Osteoblast (primary cell): Measurements from ENCODE around the gene CDC42BPA. TPM values are rescaled to one million over a fixed set of nuclear protein-coding genes. Genes with fewer than 3 reads are reported as not detected.

ENCODE experiments used
- DNase-seq: peaks from one replicate; pipeline ENCODE4 v3.0.0; 2011; ENCODE audit warnings: low spot score, mixed read lengths; ENCODE audit not compliant: insufficient read length; ENCODE audit errors: missing footprints
- H2AFZ ChIP-seq: 2 replicates; pipeline ENCODE4 v1.6.0; 2011; ENCODE audit warnings: mild to moderate bottlenecking, low read length
- H3K27ac ChIP-seq: 2 replicates; pipeline ENCODE4 v1.5.1; 2011; ENCODE audit warnings: mild to moderate bottlenecking, low read depth, low read length, moderate library complexity
- H3K27me3 ChIP-seq: 2 replicates; pipeline ENCODE4 v1.6.0; 2012; ENCODE audit warnings: mild to moderate bottlenecking, control low read depth, inconsistent platforms, low read length, moderate library complexity; ENCODE audit not compliant: insufficient read depth
- H3K36me3 ChIP-seq: 2 replicates; pipeline ENCODE4 v1.5.1; 2011; ENCODE audit warnings: mild to moderate bottlenecking, low read length, control low read depth, moderate library complexity; ENCODE audit not compliant: insufficient read depth
- H3K4me1 ChIP-seq: 2 replicates; pipeline ENCODE4 v1.5.1; 2011; ENCODE audit warnings: mild to moderate bottlenecking, low read length, control low read depth, moderate library complexity; ENCODE audit not compliant: insufficient read depth
- H3K4me2 ChIP-seq: 2 replicates; pipeline ENCODE4 v1.6.0; 2011; ENCODE audit warnings: mild to moderate bottlenecking, low read length; ENCODE audit not compliant: insufficient read depth
- H3K4me3 ChIP-seq: fragments of 200-600 bp; sonication (generic); 3 replicates; pipeline ENCODE4 v1.5.1; 2012; ENCODE audit warnings: mild to moderate bottlenecking, low read length, inconsistent platforms; ENCODE audit not compliant: insufficient read depth
- H3K79me2 ChIP-seq: 2 replicates; pipeline ENCODE4 v1.6.0; 2012; ENCODE audit warnings: mild to moderate bottlenecking, low read length, control low read depth, inconsistent platforms; ENCODE audit not compliant: insufficient read depth
- H3K9me3 ChIP-seq: 2 replicates; pipeline ENCODE4 v1.5.1; 2011; ENCODE audit warnings: low read depth, low read length, control low read depth
- H4K20me1 ChIP-seq: 2 replicates; pipeline ENCODE4 v1.6.0; 2012; ENCODE audit warnings: mild to moderate bottlenecking, low read length, control low read depth; ENCODE audit not compliant: insufficient read depth
- total RNA-seq: library from RNA; depleted of rRNA; stranded (reverse); fragments of >200 nt; gene quantifications from 2 replicates; pipeline ENCODE4 v1.2.3, GENCODE V29; 2012
- TF ChIP-seq, protein P1 (sequence below): IDR thresholded peaks from 2 replicates; pipeline ENCODE4 v1.5.1; 2011; ENCODE audit warnings: mild to moderate bottlenecking, low read depth, low read length, moderate library complexity; ENCODE audit errors: extremely low read depth

Gene CDC42BPA
- total RNA-seq, 1 donor, result 77.8 TPM

DNA sequence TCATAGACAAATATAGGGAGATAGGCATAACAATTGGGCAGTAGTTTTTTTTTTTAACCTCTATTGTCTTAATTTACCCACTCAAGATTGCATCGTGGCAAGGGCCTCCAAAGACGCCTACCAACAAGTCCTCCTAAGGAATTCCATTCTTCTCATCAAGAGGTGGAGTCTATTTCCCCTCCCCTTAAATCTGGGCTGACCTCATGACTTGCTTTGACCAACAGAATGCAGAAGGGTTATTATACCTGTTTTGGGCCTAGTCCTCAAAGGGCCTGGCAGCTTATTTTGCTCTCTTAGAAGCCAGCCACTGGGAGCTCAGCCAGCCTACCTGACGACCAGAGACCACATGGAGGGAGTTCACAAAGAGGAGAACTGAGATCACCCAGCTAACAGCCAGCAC is 285.9 kb downstream of the CDC42BPA start:
- TF ChIP-seq, protein P1, sequence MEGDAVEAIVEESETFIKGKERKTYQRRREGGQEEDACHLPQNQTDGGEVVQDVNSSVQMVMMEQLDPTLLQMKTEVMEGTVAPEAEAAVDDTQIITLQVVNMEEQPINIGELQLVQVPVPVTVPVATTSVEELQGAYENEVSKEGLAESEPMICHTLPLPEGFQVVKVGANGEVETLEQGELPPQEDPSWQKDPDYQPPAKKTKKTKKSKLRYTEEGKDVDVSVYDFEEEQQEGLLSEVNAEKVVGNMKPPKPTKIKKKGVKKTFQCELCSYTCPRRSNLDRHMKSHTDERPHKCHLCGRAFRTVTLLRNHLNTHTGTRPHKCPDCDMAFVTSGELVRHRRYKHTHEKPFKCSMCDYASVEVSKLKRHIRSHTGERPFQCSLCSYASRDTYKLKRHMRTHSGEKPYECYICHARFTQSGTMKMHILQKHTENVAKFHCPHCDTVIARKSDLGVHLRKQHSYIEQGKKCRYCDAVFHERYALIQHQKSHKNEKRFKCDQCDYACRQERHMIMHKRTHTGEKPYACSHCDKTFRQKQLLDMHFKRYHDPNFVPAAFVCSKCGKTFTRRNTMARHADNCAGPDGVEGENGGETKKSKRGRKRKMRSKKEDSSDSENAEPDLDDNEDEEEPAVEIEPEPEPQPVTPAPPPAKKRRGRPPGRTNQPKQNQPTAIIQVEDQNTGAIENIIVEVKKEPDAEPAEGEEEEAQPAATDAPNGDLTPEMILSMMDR, result no peak
- H3K27me3 ChIP-seq, result no peaks in the 10 kb centered on the region
- no peak overlapping the region for H2AFZ ChIP-seq
- H3K27ac ChIP-seq, result no peak overlapping the region
- no peaks in the 10 kb centered on the region for H4K20me1 ChIP-seq
- H3K36me3 ChIP-seq, result peaks cover 40% of the 10 kb centered on the region
- no peaks in the 10 kb centered on the region for H3K9me3 ChIP-seq
- no peak overlapping the region for H3K4me2 ChIP-seq
- no peak overlapping the region for H3K4me3 ChIP-seq
- H3K4me1 ChIP-seq, result no peaks in the 10 kb centered on the region
- no peaks in the 10 kb centered on the region for H3K79me2 ChIP-seq
- no peak for DNase-seq

GRCh38 chr1:227016990-227017389 is 301.3 kb downstream of the CDC42BPA start:
- Histone ChIP-seq H3K27ac (no peak overlapping the region), H3K27me3 (no peaks in the 10 kb centered on the region), H2AFZ (no peak overlapping the region), H3K4me1 (no peaks in the 10 kb centered on the region), H3K79me2 (no peaks in the 10 kb centered on the region), H4K20me1 (no peaks in the 10 kb centered on the region), H3K9me3 (peaks cover 2% of the 10 kb centered on the region), H3K36me3 (peaks cover 22% of the 10 kb centered on the region), H3K4me3 (no peak overlapping the region), H3K4me2 (no peak overlapping the region)
- TF ChIP-seq, protein P1, result no peak
- no peak for DNase-seq

- H3K36me3 ChIP-seq, result peaks cover 1% of the 10 kb centered on the region
- no peaks in the 10 kb centered on the region for H3K4me1 ChIP-seq
- H3K27me3 ChIP-seq, result no peaks in the 10 kb centered on the region
- H3K79me2 ChIP-seq, result no peaks in the 10 kb centered on the region
- no peak overlapping the region for H3K27ac ChIP-seq
- no peaks in the 10 kb centered on the region for H3K9me3 ChIP-seq
- H2AFZ ChIP-seq, result no peak overlapping the region
- TF ChIP-seq, protein P1, result no peak
- DNase-seq, result no peak
- no peak overlapping the region for H3K4me3 ChIP-seq
- no peak overlapping the region for H3K4me2 ChIP-seq
- H4K20me1 ChIP-seq, result no peaks in the 10 kb centered on the region
Observed at GRCh38 chr1:227010645-227011044, 307.6 kb downstream of the CDC42BPA start.

DNA sequence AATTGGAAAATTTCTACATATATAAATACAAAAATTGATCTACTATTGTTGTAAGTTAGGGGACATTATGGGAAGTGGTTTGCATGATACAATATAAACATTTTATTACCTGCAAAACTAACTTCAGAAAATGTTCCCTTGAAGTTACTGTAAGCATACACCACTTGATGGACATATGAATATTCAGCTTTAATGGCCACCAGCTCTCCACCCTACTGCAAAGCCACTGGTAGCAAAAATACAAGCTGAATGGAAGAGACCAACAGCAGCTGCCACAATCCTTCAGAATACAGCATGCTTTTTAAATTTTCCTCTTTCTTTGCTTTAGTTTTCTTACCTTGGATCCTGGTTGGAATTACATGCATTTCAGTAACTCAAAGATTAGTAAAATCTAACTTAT is 308.4 kb downstream of the CDC42BPA start:
- no peak overlapping the region for H3K27ac ChIP-seq
- H3K27me3 ChIP-seq, result no peaks in the 10 kb centered on the region
- TF ChIP-seq, protein P1, result no peak
- H3K79me2 ChIP-seq, result no peaks in the 10 kb centered on the region
- no peak overlapping the region for H2AFZ ChIP-seq
- H3K4me3 ChIP-seq, result no peak overlapping the region
- H3K36me3 ChIP-seq, result peaks cover under 1% of the 10 kb centered on the region
- H3K9me3 ChIP-seq, result no peaks in the 10 kb centered on the region
- H3K4me2 ChIP-seq, result no peak overlapping the region
- H4K20me1 ChIP-seq, result no peaks in the 10 kb centered on the region
- no peak for DNase-seq
- H3K4me1 ChIP-seq, result no peaks in the 10 kb centered on the region
